GM15510 (cell line): Measurements from ENCODE around the gene ATP5ME.

ENCODE experiments used
- POLR2A ChIP-seq: IDR thresholded peaks from 3 replicates; pipeline ENCODE4 v1.6.1; 2011; ENCODE audit warnings: borderline replicate concordance; ENCODE audit not compliant: insufficient read length; ENCODE audit errors: extremely low read depth

ATP5ME gene

GRCh38 chr4:657834-658667, 16.0 kb downstream of the ATP5ME start:
- no peak for TF ChIP-seq POLR2A

GRCh38 chr4:657338-657833, 16.7 kb downstream of the ATP5ME start:
- TF ChIP-seq POLR2A: no peak

- no peak for TF ChIP-seq POLR2A
Observed at GRCh38 chr4:656436-657337, 17.4 kb downstream of the ATP5ME start.

GRCh38 chr4:655464-656151, 18.5 kb downstream of the ATP5ME start:
- TF ChIP-seq POLR2A: no peak

GRCh38 chr4:654871-655463, 19.1 kb downstream of the ATP5ME start:
- TF ChIP-seq POLR2A: no peak

- TF ChIP-seq POLR2A: no peak
Observed at GRCh38 chr4:654503-654845, 19.6 kb downstream of the ATP5ME start.

GRCh38 chr4:653831-654502, 20.1 kb downstream of the ATP5ME start:
- no peak for TF ChIP-seq POLR2A

GRCh38 chr4:653080-653821, 20.8 kb downstream of the ATP5ME start:
- no peak for TF ChIP-seq POLR2A

GRCh38 chr4:651884-652642, 22.0 kb downstream of the ATP5ME start:
- TF ChIP-seq POLR2A: no peak

- TF ChIP-seq POLR2A: no peak
Observed at GRCh38 chr4:650951-651883, 22.9 kb downstream of the ATP5ME start.

- no peak for TF ChIP-seq POLR2A
Observed at GRCh38 chr4:650461-650860, 23.6 kb downstream of the ATP5ME start.
